CMK (cell line): ENCODE measurements around the gene ZNF362.

Experiments used
- DNase-seq: peaks from one replicate; pipeline ENCODE4 v3.0.0-alpha.2; 2010; ENCODE audit warnings: low read depth

Gene ZNF362

GRCh38 chr1:33246171-33246570 lies 10.1 kb upstream of the ZNF362 start:
- no peak for DNase-seq

- no peak for DNase-seq
Measured at GRCh38 chr1:33247545-33247944, 8.7 kb upstream of the ZNF362 start.

- no peak for DNase-seq
Measured at GRCh38 chr1:33248244-33248643, 8.0 kb upstream of the ZNF362 start.

DNA sequence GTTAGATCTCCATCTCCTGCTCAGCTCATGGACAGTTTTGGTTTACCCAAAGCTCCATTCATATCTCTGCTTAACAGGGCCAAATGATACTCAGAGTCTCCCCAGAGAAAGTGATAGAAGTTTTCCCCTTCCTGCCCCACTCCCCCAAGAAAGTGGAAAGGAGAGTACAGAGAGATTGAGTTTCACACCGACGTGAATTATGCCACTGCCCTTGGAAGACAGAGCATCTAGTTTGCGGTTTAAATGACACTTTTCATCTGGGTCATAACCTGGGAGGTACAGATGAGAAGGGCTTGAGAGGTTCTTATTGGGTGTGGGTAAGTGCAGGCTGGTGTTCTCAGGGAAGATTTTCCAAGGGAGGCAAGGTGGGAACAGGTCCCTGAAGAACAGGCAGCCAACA lies 6.9 kb upstream of the ZNF362 start:
- DNase-seq = no peak

DNA sequence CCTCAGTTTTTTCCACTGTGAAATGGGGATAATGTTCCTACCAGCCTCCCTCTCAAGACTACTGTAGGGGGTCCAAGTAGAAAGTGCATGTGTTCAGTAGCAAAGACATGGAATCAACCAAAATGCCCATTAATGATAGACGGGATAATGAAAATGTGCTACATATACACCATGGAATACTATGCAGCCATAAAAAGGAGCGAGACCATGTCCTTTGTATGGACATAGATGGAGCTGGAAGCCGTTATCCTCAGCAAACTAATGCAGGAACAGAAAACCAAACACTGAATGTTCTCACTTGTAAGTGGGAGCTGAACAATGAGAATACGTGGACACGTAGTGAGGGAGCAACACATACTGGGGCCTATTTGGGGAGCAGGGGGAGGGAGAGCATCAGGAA lies 6.1 kb upstream of the ZNF362 start:
- no peak for DNase-seq

GRCh38 chr1:33250724-33251123 lies 5.6 kb upstream of the ZNF362 start:
- DNase-seq = no peak

GRCh38 chr1:33254491-33254890 lies 1.8 kb upstream of the ZNF362 start:
- DNase-seq = no peak

DNA sequence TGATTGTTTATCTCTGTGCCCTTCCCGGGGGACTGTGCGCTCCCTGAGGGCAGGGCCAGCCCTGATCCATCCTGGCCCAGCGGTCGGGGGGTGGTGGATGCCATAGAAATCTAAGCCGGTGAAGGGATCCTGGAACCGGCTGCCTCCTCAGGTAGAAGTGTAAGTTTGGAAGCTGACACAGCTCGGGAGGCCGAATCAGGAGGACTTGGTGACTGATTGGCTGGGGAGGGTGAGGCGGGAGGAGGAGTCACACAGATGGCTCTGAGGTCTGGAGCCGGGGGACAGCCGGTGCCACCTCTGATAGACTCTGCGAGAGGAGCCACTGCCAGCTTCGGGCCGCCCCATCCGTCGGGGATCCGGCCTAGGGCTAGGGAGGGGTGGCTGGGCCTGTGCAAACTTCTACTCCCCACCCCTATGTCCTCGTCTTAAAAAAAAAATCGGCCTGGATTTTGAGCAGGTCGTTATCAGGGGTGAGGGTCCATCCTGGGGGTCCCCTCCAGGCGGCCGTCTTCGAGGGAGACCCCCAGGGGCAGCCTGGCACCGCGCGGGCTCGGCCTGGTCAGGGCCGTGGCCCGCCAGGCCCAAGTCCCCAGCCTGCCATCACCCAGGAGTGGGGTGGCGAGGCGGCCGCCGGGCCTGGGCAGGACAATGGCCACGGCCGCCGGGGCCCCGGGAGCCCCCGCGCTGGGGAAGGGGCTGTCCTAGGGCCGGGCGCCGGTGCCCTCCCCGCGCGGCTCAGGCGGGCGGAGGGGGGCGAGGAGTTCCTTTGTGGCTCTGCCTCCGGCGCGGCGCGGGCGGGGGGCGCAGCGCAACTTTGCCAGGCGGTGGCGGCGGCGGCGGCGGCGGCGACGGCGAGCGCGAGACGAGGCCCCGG lies 708 bp upstream of the ZNF362 start:
- DNase-seq = no peak

DNA sequence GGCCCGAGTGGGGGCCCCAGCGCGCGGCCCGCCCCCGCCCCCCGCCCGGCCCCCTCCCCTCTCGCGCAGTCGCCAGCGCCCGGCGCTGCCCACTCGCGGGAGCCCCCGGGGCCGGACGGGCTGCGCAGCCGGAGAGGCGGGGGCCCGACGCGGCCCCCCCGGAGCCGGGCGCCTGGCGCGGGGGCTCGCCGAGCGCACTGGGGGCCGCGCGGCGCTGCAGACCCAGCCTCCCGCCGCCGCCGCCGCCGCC lies 146 bp upstream of the ZNF362 start:
- no peak for DNase-seq

DNA sequence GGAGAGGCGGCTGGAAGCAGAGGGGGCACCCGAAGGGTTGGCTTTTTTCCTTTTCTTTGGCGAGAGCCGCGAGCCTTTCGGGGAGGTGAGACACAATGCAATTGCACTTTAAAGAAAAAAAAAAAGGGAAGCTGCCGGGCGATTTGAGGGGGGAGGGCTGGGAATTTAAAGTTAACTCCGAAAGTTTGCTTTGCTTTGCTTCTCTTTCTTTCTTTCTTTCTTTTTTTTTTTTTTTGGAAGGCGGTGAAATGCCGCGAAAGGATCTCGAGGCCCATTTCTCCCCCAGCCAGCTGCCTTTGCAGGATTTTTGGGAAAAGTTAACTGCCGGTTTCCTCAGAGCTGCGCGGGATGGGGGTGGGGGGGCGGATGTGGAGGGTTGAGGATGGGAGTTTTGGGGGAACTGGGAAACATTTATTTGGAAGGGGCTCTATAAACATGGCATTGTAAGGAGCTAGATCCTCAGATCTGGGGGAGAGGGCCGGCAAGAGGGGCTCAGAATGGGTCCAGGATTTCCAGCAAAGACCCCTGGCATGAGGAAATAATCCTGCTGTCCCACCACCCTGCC lies 997 bp downstream of the ZNF362 start:
- DNase-seq = no peak

DNA sequence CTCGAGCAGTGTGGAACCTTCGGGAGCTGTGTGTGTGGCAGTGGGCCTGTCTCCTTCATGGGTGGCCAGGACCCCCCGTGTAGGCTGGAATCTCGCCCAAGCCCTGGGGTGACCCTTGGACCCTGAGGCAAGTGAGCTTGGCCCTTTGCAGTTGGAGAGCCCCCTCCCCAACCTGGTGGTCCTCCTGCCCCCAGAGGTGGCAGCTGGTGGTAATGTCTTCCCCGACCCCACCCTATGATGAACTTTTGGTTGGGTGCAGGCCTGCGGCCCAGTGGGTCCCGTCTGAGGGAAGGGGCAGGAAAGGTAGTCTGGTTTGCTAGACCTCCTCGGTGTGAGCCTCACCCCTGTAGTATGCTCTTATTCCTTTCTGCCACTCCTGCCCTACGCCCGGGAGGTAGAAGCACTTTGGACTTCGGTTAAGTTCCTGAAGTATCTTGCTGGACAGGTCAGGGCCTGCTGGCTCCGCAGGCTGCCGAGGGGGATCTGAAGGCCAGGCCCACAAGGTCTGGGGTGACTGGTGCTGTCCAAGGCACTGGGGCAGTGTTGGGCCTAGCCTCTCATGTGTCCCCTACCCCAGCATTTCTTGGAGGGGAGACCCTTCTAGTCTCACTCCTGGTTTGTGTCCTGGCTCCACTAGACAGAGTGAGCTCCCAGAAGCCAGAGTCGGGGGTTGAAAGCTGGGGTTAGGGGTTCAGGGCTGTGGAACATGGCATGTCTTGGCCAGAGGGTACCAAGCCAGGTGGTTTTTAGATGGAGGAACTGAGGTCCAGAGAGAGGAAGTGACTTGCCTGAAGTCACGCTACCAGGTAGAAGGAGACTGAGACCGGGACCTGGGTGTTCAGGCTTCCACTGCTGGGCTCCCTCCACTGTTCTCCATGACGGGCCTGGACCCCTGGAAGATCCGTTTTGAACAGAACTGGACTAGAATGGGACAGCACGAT lies 1.8 kb downstream of the ZNF362 start:
- no peak for DNase-seq

GRCh38 chr1:33258788-33259274 lies 2.5 kb downstream of the ZNF362 start:
- no peak for DNase-seq

DNA sequence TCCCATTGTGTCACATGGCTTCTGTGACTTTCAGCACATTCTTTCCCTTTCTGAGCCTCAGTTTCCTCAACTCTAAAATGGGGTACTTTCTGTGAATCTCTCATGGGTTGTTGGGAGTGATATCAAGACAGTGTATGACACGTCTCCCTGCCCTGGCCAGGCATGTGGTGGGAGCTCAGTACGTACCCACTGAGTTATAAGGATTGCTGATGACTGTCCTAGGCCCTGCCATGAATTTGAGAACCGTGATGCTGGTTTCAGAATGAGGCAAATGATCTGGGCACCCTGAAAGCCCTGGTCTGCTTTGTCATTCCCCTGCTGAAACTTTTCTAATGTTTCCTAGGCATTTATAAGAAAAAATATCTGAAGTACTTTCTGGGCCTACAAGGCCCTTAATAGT lies 3.6 kb downstream of the ZNF362 start:
- no peak for DNase-seq

GRCh38 chr1:33260439-33260838 lies 4.1 kb downstream of the ZNF362 start:
- no peak for DNase-seq

- DNase-seq = no peak
Measured at GRCh38 chr1:33261344-33261743, 5.1 kb downstream of the ZNF362 start.

DNA sequence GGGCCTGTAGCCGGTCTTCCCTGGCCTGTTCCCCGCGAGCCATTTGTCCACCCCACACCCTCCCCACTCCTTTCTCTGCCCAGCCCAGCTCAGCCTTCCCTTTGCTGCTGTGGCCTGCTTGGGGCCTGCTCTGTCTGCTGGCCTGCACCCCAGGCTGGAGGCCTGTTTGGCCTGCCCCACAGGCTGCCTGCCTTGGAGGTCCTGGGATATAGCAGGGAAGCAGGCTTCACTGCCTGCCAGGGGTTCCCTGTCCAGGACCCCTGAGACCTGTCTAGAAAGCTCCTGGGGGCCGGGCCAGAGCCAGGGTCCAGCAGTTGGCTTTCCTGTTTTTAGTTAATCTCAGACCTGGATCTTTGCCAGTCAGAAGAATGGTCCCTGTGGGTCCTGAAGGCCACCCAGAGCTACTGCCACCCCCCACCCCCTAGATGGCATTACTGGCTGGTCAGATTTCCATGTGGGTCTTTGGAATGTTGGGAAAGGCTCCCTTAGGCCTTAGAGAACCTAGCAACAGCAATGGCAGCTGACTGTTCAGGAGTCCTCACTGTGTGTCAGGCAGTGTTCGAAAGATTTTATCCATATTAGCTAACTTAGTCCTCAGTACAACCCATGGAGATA lies 7.7 kb downstream of the ZNF362 start:
- DNase-seq = no peak

GRCh38 chr1:33265780-33266605 lies 9.7 kb downstream of the ZNF362 start:
- DNase-seq = no peak

DNA sequence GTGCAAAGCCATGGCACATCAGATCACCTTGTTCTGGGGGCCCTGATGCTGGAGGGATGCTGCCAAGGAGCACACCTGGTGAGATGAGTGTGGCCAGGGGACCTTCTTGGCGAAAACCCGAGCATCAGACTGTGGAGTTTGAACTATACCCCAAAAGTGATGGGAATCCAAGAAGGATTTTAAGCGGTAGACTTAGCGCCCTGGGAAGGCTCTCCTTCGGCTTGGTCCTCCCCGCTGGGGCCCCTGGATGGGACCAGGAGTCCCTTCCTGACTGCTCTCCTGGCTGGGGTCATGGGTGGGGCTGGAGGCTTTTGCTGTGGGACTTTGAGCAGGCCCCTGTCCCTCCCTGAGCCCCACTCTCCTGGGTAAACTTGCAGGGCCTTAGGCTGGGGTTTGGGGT lies 10.5 kb downstream of the ZNF362 start:
- no peak for DNase-seq

- no peak for DNase-seq
Measured at GRCh38 chr1:33267468-33268205, 11.3 kb downstream of the ZNF362 start.

GRCh38 chr1:33268457-33268856 lies 12.2 kb downstream of the ZNF362 start:
- no peak for DNase-seq
